Retinal pigment epithelial cell (primary cell): Measurements from ENCODE around the gene AGR3.
"Not testable (repeated sequence)": the region's sequence is repeated elsewhere in the genome, so short reads cannot be mapped to it uniquely, and the experiment has no call there.

ENCODE experiments used
- DNase-seq: peaks from one replicate; pipeline ENCODE4 v3.0.0-alpha.2; 2010; ENCODE audit warnings: low read depth
- H3K4me3 ChIP-seq: 2 replicates; pipeline ENCODE4 v1.5.1; 2011; ENCODE audit warnings: mild to moderate bottlenecking, low read length, control low read depth, moderate library complexity
- CTCF ChIP-seq: conservative IDR thresholded peaks from 2 replicates; pipeline ENCODE4 v1.5.1; 2011; ENCODE audit warnings: low read depth, low read length, control low read depth, inconsistent platforms

The AGR3 gene

DNA sequence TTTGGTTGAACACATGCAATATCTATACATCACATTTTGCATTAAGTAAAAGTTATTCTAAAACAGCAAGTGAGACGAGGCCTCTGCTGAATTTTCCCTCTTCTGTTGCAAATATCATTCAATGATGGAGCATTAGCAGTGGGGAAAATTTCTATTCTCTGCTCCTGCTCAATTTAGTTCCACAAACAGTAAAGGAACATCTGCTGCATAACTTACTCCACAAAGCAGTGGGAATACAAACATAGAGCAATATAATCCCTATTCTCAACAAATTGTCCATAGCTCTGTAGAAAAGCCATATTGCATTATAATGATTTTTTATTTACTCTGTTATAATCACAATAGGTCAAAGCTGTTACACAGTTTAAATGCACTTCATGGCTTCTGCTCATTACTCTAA, 5.9 kb downstream of the AGR3 start:
- no peak overlapping the region for H3K4me3 ChIP-seq
- TF ChIP-seq CTCF = no peak
- DNase-seq = no peak

DNA sequence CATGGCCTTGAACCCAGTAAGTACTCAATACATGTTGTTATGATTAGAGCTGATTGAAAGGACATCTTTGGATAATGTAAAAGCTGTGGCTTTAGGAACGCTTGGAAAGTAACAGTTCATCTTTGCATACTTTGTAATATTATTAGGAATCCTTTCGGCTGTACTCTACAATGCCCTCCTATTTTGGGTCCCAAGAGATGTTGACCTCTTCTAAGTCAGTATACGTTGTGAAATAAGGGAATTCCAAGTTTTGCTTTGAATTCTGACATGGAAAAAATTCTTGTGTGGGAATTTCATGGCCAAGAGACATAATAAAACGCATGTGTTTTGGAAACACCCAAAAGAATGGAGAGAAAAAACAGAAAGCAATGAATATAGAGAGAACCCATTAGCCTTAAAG, 7.7 kb downstream of the AGR3 start:
- no peak overlapping the region for H3K4me3 ChIP-seq
- no peak for DNase-seq
- no peak for TF ChIP-seq CTCF

GRCh38 chr7:16867328-16867727, 14.5 kb downstream of the AGR3 start:
- no peak for TF ChIP-seq CTCF
- no peak for DNase-seq
- H3K4me3 ChIP-seq = no peak overlapping the region

DNA sequence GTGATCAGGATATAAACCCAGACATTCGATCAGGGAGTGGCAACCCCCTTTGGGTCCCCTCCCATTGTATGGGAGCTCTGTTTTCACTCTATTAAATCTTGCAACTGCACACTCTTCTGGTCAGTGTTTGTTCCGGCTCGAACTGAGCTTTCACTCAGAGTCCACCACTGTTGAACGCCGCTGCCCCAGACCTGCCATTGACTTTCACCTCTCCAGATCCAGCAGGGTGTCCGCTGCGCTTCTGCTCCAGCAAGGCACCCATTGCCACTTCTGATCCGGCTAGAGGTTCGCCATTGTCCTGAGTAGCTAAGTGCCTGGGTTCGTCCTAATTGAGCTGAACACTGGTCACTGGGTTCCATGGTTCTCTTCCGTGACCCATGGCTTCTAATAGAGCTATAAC, 28.6 kb downstream of the AGR3 start:
- DNase-seq, H3K4me3 ChIP-seq: not testable (repeated sequence)

- TF ChIP-seq CTCF = no peak
- no peak for DNase-seq
- no peak overlapping the region for H3K4me3 ChIP-seq
These were observed 30.0 kb downstream of the AGR3 start for GRCh38 chr7:16851829-16852228.

DNA sequence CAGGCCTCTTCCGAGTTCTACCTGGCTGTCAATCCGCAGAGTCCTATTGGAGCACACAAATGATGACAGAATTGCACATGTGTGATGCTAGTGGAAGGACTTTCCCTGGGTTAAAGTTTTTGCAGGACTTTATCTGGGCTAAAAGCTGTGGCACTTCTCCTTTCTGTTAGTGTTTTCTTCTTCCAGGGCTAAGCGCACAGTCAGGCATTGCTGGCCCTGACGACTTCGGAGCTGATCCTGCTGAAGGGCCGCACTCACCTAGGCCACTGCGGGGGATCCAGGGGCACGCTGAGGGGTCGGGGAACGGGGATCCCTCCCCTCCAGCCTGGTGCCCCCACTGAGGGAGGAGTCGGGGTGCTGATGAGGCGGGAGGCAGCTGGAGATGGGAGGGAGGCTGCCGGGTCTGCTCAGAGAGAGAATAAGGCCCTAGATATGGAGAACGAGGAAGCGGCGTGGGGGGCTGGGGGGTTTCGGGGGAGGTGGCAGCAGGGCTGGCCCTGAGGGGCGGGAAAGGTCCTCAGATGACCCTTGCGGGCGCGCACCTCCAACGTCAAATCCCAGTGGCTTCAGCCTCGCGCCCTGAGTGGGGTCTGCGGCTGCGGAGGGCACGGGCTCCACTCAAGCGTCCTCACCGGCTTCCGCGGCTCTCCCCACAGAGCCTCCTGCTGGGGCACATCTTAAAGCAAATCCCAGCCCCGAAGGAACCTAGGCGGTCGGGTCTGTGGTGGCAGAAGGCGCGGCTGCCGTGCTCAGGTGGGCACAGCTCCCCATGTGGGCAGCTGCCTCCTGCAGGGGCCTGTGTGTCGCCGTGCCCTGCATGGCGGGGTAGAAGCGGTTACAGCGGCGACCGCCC, 30.9 kb downstream of the AGR3 start:
- H3K4me3 ChIP-seq = no peak overlapping the region
- TF ChIP-seq CTCF = no peak
- no peak for DNase-seq

DNA sequence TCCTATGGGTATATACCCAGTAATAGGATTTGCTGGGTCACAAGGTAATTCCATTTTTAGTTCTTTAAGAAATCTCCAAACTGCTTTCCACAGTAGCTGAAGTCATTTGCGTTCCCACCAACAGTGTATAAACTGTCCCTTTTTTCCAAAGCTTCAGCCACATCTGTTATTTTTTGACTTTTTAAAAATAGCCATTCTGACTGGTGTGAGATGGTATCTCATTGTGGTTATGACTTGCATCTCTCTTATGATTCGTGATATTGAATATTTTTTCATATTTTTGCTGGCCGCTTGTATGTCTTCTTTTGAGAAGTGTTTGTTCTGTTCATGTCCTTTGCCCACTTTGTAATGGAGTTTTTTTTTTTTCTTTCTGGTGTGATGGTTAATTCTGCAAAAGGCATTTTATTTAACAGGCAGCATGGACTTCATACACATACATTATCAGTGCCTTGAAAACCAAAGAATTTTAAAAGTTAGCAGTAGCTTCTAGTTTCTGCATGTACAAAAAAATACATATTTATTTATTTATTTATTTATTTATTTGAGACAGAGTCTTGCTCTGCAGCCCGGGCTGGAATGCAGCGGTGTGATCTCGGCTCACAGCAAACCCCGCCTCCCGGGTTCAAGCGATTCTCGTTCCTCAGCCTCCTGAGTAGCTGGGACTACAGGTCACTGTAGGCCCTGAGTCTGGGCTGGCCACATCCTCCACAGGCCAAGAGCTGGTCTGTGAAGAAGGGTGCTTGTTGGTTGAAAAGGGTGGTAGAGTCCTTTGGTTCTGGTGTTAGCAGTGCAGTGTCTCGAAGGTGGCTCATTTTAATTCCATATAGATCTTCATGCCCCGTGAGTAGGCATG, 32.3 kb downstream of the AGR3 start:
- DNase-seq = no peak
- no peak overlapping the region for H3K4me3 ChIP-seq

More for the DNA sequence above, 32.3 kb downstream of the AGR3 start:
- TF ChIP-seq CTCF = no peak
